Activated naive CD4-positive, alpha-beta T cell treated with anti-CD3 and anti-CD28 coated beads for 36 hours (primary cell): Measurements from ENCODE around the gene GID8. TPM values are rescaled to one million over a fixed set of nuclear protein-coding genes. Genes with fewer than 3 reads are reported as not detected.

Experiments used
- CTCF ChIA-PET: fragments of 350-600 bp; sonication (Branson Sonifier 250); formaldehyde crosslinking; loops from one replicate; lab custom pipeline; 2021; ENCODE audit warnings: antibody characterized with exemption; lab: Charles Lee
- DNase-seq: peaks from one replicate; pipeline ENCODE4 v3.0.0-alpha.2; 2020
- H3K27ac Mint-ChIP-seq: one replicate; pipeline ENCODE4 v1.8.0; 2021; ENCODE audit warnings: mild to moderate bottlenecking, mixed read lengths
- H3K27me3 Mint-ChIP-seq: one replicate; pipeline ENCODE4 v1.8.0; 2021; ENCODE audit warnings: low read depth, mixed read lengths
- H3K36me3 Mint-ChIP-seq: one replicate; pipeline ENCODE4 v1.8.0; 2021; ENCODE audit warnings: low read depth, mixed read lengths
- H3K4me1 Mint-ChIP-seq: one replicate; pipeline ENCODE4 v1.8.0; 2021; ENCODE audit warnings: low read depth, mixed read lengths
- H3K4me3 Mint-ChIP-seq: one replicate; pipeline ENCODE4 v1.8.0; 2021; ENCODE audit warnings: mild to moderate bottlenecking, moderate library complexity, mixed read lengths
- H3K9me3 Mint-ChIP-seq: one replicate; pipeline ENCODE4 v1.8.0; 2021; ENCODE audit warnings: mixed read lengths
- intact Hi-C: fragments of 100-400 bp; cut with micrococcal nuclease; formaldehyde crosslinking; loops from one replicate; pipeline ENCODE4 v1.15.1; 2023
- total RNA-seq, 2 experiments: library from RNA; stranded (reverse); gene quantifications; one replicate each; pipeline ENCODE4 v1.2.3, GENCODE V29; 2021

GID8 gene
- 10 to 100 TPM; 32.7 to 34.0 TPM for total RNA-seq

GRCh38 chr20:62938105-62938888, at the start of gene GID8:
Gene GID8, plus strand, starts transcription at chr20:62938147. Its CDS starts 3,356 bp downstream, at chr20:62941503.
- no peaks in the 10 kb centered on the region for H3K9me3 Mint-ChIP-seq
- H3K27ac Mint-ChIP-seq: peak within 1 kb of the TSS; percentile 94
- H3K36me3 Mint-ChIP-seq: peaks cover 19% of the 10 kb centered on the region
- DNase-seq: peak; percentile 47
- H3K27me3 Mint-ChIP-seq: no peaks in the 10 kb centered on the region
- CTCF ChIA-PET: interaction anchor here (0.6 to 2.1 kb wide), 5 partner anchors 11 to 75 kb away, joined by 3 to 5 read pairs (median 4); partner anchors contain the start of gene SLC17A9
- H3K4me3 Mint-ChIP-seq: peak within 1 kb of the TSS; percentile 97
- intact Hi-C loops: loop anchor here (1.0 to 5.0 kb wide), 2 partner anchors 16 to 279 kb away; partner anchors contain the start of gene YTHDF1
- H3K4me1 Mint-ChIP-seq: peaks cover 34% of the 10 kb centered on the region

- intact Hi-C loops: no loop called here
- Mint-ChIP-seq H3K4me3 (no peak overlapping the region), H3K36me3 (peaks cover 31% of the 10 kb centered on the region), H3K27ac (no peak overlapping the region), H3K9me3 (no peaks in the 10 kb centered on the region), H3K4me1 (peaks cover 32% of the 10 kb centered on the region), H3K27me3 (no peaks in the 10 kb centered on the region)
- CTCF ChIA-PET: interaction anchor here (2.2 kb wide), 1 partner anchor 11 kb away, joined by 7 read pairs; no protein-coding TSS in a partner anchor
- no peak for DNase-seq
These were observed 49.5 kb upstream of the GID8 start for GRCh38 chr20:62888406-62888805.

- CTCF ChIA-PET: interaction anchor here (0.8 to 2.8 kb wide), 3 partner anchors 9 to 13 kb away, joined by 3 to 12 read pairs (median 4); no protein-coding TSS in a partner anchor
- H3K36me3 Mint-ChIP-seq: peaks cover 36% of the 10 kb centered on the region
These were observed 49.0 kb upstream of the GID8 start for GRCh38 chr20:62888910-62889309.

GRCh38 chr20:62889411-62889810, 48.5 kb upstream of the GID8 start:
- Mint-ChIP-seq H3K36me3 (peaks cover 41% of the 10 kb centered on the region), H3K27me3 (no peaks in the 10 kb centered on the region), H3K27ac (no peak overlapping the region), H3K9me3 (no peaks in the 10 kb centered on the region), H3K4me3 (no peak overlapping the region), H3K4me1 (peaks cover 35% of the 10 kb centered on the region)
- intact Hi-C loops: no loop called here
- CTCF ChIA-PET: interaction anchor here (0.8 to 2.8 kb wide), 3 partner anchors 8 to 12 kb away, joined by 3 to 12 read pairs (median 4); no protein-coding TSS in a partner anchor
- DNase-seq: no peak

More at GRCh38 chr20:62888910-62889309, 49.0 kb upstream of the GID8 start:
- Mint-ChIP-seq H3K4me1 (peaks cover 35% of the 10 kb centered on the region), H3K4me3 (no peak overlapping the region), H3K9me3 (no peaks in the 10 kb centered on the region), H3K27ac (no peak overlapping the region), H3K27me3 (no peaks in the 10 kb centered on the region)
- DNase-seq: no peak
- intact Hi-C loops: no loop called here

- no peaks in the 10 kb centered on the region for H3K9me3 Mint-ChIP-seq
- no peak overlapping the region for H3K4me3 Mint-ChIP-seq
- intact Hi-C loops: no loop called here
- CTCF ChIA-PET: interaction anchor here (0.8 to 2.8 kb wide), 4 partner anchors 8 to 67 kb away, joined by 3 to 12 read pairs (median 4); no protein-coding TSS in a partner anchor
- H3K27ac Mint-ChIP-seq: no peak overlapping the region
- H3K4me1 Mint-ChIP-seq: peaks cover 35% of the 10 kb centered on the region
- H3K36me3 Mint-ChIP-seq: peaks cover 42% of the 10 kb centered on the region
- H3K27me3 Mint-ChIP-seq: no peaks in the 10 kb centered on the region
- DNase-seq: no peak
These were observed 48.1 kb upstream of the GID8 start for GRCh38 chr20:62889871-62890270.

GRCh38 chr20:62890444-62890843, 47.5 kb upstream of the GID8 start:
- H3K27ac Mint-ChIP-seq: no peak overlapping the region
- DNase-seq: no peak
- H3K4me3 Mint-ChIP-seq: no peak overlapping the region
- CTCF ChIA-PET: interaction anchor here (1.5 to 2.8 kb wide), 3 partner anchors 10 to 68 kb away, joined by 3 to 12 read pairs (median 4); no protein-coding TSS in a partner anchor
- peaks cover 35% of the 10 kb centered on the region for H3K4me1 Mint-ChIP-seq
- H3K9me3 Mint-ChIP-seq: no peaks in the 10 kb centered on the region
- H3K27me3 Mint-ChIP-seq: no peaks in the 10 kb centered on the region
- peaks cover 46% of the 10 kb centered on the region for H3K36me3 Mint-ChIP-seq
- intact Hi-C loops: no loop called here

GRCh38 chr20:62891111-62891510, 46.8 kb upstream of the GID8 start:
- peaks cover 35% of the 10 kb centered on the region for H3K4me1 Mint-ChIP-seq
- CTCF ChIA-PET: interaction anchor here (1.5 to 2.8 kb wide), 2 partner anchors 9 to 69 kb away, joined by 4 to 12 read pairs; no protein-coding TSS in a partner anchor
- H3K27me3 Mint-ChIP-seq: no peaks in the 10 kb centered on the region
- DNase-seq: peak; percentile 62
- intact Hi-C loops: no loop called here
- peak overlapping the region; percentile 72 for H3K27ac Mint-ChIP-seq
- H3K4me3 Mint-ChIP-seq: no peak overlapping the region
- peaks cover 49% of the 10 kb centered on the region for H3K36me3 Mint-ChIP-seq
- no peaks in the 10 kb centered on the region for H3K9me3 Mint-ChIP-seq

- intact Hi-C loops: no loop called here
- CTCF ChIA-PET: interaction anchor here (0.7 to 1.9 kb wide), 4 partner anchors 10 to 116 kb away, joined by 4 to 6 read pairs (median 6); no protein-coding TSS in a partner anchor
- Mint-ChIP-seq H3K27ac (peak overlapping the region; percentile 59), H3K4me1 (peaks cover 31% of the 10 kb centered on the region), H3K36me3 (peaks cover 49% of the 10 kb centered on the region), H3K27me3 (no peaks in the 10 kb centered on the region), H3K9me3 (no peaks in the 10 kb centered on the region), H3K4me3 (no peak overlapping the region)
- DNase-seq: peak; percentile 42
These were observed 45.3 kb upstream of the GID8 start for GRCh38 chr20:62892348-62893304.

GRCh38 chr20:62893700-62894099, 44.2 kb upstream of the GID8 start:
- CTCF ChIA-PET: interaction anchor here (1.4 to 1.9 kb wide), 4 partner anchors 9 to 115 kb away, joined by 4 to 6 read pairs (median 4); no protein-coding TSS in a partner anchor
- Mint-ChIP-seq H3K4me1 (peaks cover 38% of the 10 kb centered on the region), H3K36me3 (peaks cover 45% of the 10 kb centered on the region), H3K27me3 (no peaks in the 10 kb centered on the region), H3K27ac (no peak overlapping the region), H3K9me3 (no peaks in the 10 kb centered on the region), H3K4me3 (no peak overlapping the region)
- intact Hi-C loops: no loop called here
- no peak for DNase-seq

- Mint-ChIP-seq H3K9me3 (no peaks in the 10 kb centered on the region), H3K36me3 (peaks cover 44% of the 10 kb centered on the region), H3K27me3 (no peaks in the 10 kb centered on the region), H3K27ac (no peak overlapping the region), H3K4me3 (no peak overlapping the region), H3K4me1 (peaks cover 44% of the 10 kb centered on the region)
- intact Hi-C loops: no loop called here
- CTCF ChIA-PET: interaction anchor here (1.4 to 1.9 kb wide), 4 partner anchors 8 to 115 kb away, joined by 4 to 6 read pairs (median 4); no protein-coding TSS in a partner anchor
- DNase-seq: no peak
These were observed 43.7 kb upstream of the GID8 start for GRCh38 chr20:62894261-62894660.

GRCh38 chr20:62895539-62895938, 42.4 kb upstream of the GID8 start:
- H3K9me3 Mint-ChIP-seq: no peaks in the 10 kb centered on the region
- intact Hi-C loops: no loop called here
- peaks cover 42% of the 10 kb centered on the region for H3K36me3 Mint-ChIP-seq
- DNase-seq: no peak
- H3K27ac Mint-ChIP-seq: no peak overlapping the region
- no peak overlapping the region for H3K4me3 Mint-ChIP-seq
- H3K4me1 Mint-ChIP-seq: peaks cover 56% of the 10 kb centered on the region
- no peaks in the 10 kb centered on the region for H3K27me3 Mint-ChIP-seq
- CTCF ChIA-PET: no interaction called here
